HL-60 (cell line): Measurements from ENCODE around the gene SAMD10.

Source experiments
- CTCF ChIP-seq: IDR thresholded peaks from one replicate; pipeline ENCODE4 v1.5.1; 2011; ENCODE audit warnings: low read length, control low read depth, inconsistent platforms; ENCODE audit not compliant: insufficient read depth
- POLR2AphosphoS5 ChIP-seq: IDR thresholded peaks from 2 replicates; pipeline ENCODE4 v1.6.1; 2012; ENCODE audit warnings: low read depth

- TF ChIP-seq CTCF (no peak), POLR2AphosphoS5 (no peak; the same call in 1 of the 2 replicates)
These were observed 45.0 kb downstream of the SAMD10 start for GRCh38 chr20:63934271-63935068.
